LNCaP clone FGC (cell line): ENCODE data around the gene WDFY1.
"Not testable (repeated sequence)": the region's sequence is repeated elsewhere in the genome, so short reads cannot be mapped to it uniquely, and the experiment has no call there.

ENCODE experiments used
- DNase-seq: peaks from one replicate; pipeline ENCODE4 v3.0.0-alpha.2; 2011; ENCODE audit warnings: low read depth
- H3K4me3 ChIP-seq: 2 replicates; pipeline ENCODE4 v1.5.1; 2011; ENCODE audit warnings: mild to moderate bottlenecking, low read depth, low read length, control low read depth
- CTCF ChIP-seq: IDR thresholded peaks from 2 replicates; pipeline ENCODE4 v1.5.1; 2012; ENCODE audit warnings: mild to moderate bottlenecking; ENCODE audit not compliant: control insufficient read depth, insufficient read depth; ENCODE audit errors: extremely low read depth

Gene WDFY1

GRCh38 chr2:223887127-223887526 is 58.0 kb downstream of the WDFY1 start:
- no peak for DNase-seq
- no peak for TF ChIP-seq CTCF
- no peak overlapping the region for H3K4me3 ChIP-seq

- no peak overlapping the region for H3K4me3 ChIP-seq
- no peak for TF ChIP-seq CTCF
- DNase-seq: no peak
Measured at GRCh38 chr2:223886726-223887125, 58.4 kb downstream of the WDFY1 start.

- no peak for TF ChIP-seq CTCF
- H3K4me3 ChIP-seq: no peak overlapping the region
- no peak for DNase-seq
Measured at GRCh38 chr2:223884399-223884798, 60.7 kb downstream of the WDFY1 start.

GRCh38 chr2:223882715-223883114 is 62.4 kb downstream of the WDFY1 start:
- H3K4me3 ChIP-seq: no peak overlapping the region
- no peak for TF ChIP-seq CTCF
- no peak for DNase-seq

DNA sequence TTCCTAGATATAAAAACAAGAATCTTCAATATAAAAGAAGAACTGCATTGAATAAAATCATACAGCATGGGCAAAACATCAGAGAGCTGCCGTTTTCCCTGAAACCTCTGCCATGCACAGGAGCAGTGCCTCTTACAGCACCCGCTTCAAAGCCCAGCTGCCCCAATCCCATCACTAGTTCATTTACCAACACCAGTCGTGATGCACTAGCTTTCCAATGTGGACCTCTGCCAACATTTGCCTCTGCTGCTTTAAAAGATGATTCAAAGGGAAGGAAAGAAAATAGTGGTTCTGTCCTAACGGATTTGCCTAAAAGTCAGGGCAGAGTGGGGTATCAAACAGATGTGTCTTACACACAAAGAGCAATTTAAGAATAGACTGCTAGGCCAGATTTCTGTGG is 64.3 kb downstream of the WDFY1 start:
- H3K4me3 ChIP-seq: no peak overlapping the region
- no peak for TF ChIP-seq CTCF

DNA sequence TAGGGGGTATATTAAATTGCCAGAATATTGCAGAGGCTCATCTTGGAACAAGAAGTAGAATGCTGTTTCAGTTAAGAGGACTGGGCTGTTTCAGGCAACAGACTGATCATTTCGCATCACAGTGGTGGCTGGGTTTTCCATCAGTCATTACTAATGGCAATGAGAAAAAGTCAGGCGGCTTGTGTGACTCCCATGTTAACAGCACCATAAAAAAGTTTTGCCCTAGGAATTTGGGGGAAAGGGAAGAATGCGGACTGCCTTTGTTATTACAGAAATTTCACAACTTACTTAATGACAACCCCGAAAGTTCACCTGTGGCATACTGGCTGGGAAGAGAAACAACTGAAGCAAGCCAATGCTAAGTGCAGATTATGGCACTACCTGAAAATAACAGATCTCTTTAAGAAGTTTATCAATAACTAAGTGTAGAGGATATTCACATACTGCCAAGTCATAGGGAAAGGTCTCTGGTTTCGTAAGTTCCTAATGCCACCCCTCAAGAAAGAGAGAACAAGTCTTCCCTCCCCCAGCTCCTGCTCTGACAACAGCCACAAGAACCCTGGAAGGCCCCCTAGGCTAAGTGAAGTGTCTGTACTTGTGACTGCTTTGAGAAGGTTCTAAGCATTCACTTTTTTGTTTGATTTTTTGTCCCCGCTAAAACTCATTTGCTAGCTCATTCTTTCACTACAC is 67.3 kb downstream of the WDFY1 start:
- no peak for DNase-seq
- no peak for TF ChIP-seq CTCF
- no peak overlapping the region for H3K4me3 ChIP-seq

More for the DNA sequence above, 64.3 kb downstream of the WDFY1 start:
- DNase-seq: no peak

DNA sequence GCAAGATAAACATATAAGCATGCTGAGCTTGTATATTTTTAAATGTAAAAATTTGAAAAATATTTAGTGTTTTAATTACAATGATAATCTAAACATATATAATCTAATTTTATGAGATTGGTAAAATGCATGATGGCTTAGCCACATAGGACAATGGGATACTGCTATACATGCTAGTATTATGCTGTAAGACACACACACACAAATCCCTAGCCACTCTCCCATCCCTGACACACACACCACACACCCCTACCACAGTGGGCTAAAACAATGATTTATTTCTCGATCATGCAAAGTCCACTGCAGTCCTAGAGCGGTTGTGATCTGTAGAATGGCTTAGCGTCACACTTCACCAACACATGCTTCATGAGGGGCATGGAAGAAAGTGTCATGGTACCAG is 71.5 kb downstream of the WDFY1 start:
- TF ChIP-seq CTCF: no peak
- DNase-seq: no peak
- no peak overlapping the region for H3K4me3 ChIP-seq

DNA sequence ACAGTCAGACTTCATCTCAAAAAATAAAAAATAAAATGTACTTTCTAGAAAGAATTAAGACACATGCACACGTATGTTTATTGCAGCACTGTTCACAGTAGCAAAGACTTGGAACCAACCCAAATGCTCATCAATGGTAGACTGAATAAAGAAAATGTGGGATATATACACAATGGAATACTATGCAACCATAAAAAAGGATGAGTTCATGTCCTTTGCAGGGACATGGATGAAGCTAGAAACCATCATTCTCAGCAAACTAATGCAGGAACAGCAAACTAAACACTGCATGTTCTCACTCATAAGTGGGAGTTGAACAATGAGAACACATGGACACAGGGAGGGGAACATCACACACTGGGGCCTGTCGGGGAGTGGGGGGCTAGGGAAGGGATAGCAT is 72.4 kb downstream of the WDFY1 start:
- H3K4me3 ChIP-seq, DNase-seq: not testable (repeated sequence)

GRCh38 chr2:223871661-223872060 is 73.5 kb downstream of the WDFY1 start:
- H3K4me3 ChIP-seq, DNase-seq: not testable (repeated sequence)
